Stomach (tissue), 4 donors: ENCODE results near the gene NPHP4.

Source experiments
- POLR2A ChIP-seq, 4 donors: fragments of 450-650 bp; IDR thresholded peaks; one replicate each; pipeline ENCODE4 v1.6.1; 2016; ENCODE audit warnings: antibody characterized with exemption in 4 of 4, control low read depth in 2 of 4, mild to moderate bottlenecking in 1 of 4, moderate library complexity in 1 of 4
- TF ChIP-seq, protein P1 (sequence below), 7 experiments: fragments of 450-650 bp in 4 of 7; fragments of 200-600 bp in 3 of 7; sonication (generic) in 3 of 7; IDR thresholded peaks; one replicate each; pipeline ENCODE4 v1.5.1; 2016 to 2019; ENCODE audit warnings: antibody characterized with exemption in 7 of 7, control low read depth in 2 of 7, mild to moderate bottlenecking in 1 of 7

- TF ChIP-seq POLR2A (IDR thresholded peaks at IDR 0.05) = no peak
- TF ChIP-seq, protein P1, sequence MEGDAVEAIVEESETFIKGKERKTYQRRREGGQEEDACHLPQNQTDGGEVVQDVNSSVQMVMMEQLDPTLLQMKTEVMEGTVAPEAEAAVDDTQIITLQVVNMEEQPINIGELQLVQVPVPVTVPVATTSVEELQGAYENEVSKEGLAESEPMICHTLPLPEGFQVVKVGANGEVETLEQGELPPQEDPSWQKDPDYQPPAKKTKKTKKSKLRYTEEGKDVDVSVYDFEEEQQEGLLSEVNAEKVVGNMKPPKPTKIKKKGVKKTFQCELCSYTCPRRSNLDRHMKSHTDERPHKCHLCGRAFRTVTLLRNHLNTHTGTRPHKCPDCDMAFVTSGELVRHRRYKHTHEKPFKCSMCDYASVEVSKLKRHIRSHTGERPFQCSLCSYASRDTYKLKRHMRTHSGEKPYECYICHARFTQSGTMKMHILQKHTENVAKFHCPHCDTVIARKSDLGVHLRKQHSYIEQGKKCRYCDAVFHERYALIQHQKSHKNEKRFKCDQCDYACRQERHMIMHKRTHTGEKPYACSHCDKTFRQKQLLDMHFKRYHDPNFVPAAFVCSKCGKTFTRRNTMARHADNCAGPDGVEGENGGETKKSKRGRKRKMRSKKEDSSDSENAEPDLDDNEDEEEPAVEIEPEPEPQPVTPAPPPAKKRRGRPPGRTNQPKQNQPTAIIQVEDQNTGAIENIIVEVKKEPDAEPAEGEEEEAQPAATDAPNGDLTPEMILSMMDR (IDR thresholded peaks at IDR 0.05) = no peak
Measured at GRCh38 chr1:5880630-5881405, 111.4 kb downstream of the NPHP4 start.
